Measurements from ENCODE around the gene REXO4.
A peak's percentile ranks its signal among the peaks of the same experiment; 100 is the strongest.

Gene REXO4

DNA sequence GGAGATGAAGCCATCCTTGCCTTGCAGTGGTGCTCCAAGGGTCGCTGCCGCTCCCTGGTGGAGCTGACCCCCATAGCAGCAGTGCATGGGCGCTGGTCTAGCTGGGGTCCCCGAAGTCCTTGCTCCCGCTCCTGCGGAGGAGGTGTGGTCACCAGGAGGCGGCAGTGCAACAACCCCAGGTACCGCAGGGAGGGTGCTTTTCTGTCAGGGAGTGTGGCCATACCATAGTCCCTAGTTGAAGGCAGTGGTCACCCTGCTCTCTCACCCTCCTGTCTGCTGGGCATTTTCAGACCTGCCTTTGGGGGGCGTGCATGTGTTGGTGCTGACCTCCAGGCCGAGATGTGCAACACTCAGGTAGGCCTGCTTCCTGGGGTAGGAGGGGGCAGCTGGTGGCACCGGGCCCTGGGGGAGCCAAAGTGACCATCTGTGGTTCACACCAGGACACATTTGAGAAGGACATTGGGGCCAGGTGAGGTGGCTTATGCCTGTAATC lies 15.6 kb upstream of the REXO4 start:
- no peak for DNase-seq (ENCODE audit: low read depth)
- TF ChIP-seq POLR2A (IDR thresholded peaks at IDR 0.05; ENCODE audit: extremely low read depth, insufficient read length) (no peak), CTCF (IDR thresholded peaks at IDR 0.05; ENCODE audit: low read depth, low read length) (no peak), MAX (IDR thresholded peaks at IDR 0.05; ENCODE audit: low read depth, low read length) (no peak), MYC (IDR thresholded peaks at IDR 0.05; ENCODE audit: low read depth, low read length) (no peak)
- no peak overlapping the region for H3K4me3 ChIP-seq (ENCODE audit: low read depth, low read length)

DNA sequence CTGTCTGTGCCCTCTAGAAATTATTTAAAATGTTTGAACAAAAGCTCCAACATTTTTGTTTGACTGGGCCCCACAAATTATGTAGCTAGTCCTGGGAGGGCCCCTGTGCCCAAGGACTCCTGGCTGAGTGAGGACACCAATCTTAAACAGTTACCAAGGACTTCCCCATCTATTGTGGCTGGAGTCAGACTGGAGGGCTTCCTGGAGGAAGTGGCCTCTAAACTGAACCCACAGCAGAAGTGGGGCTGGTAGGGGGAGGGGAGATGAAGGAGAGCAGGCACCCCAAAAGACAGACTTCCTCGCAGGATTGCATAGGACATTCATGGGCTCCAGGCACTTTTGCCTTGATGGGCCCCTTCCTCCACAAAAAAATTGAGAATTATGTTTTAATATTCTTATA lies 12.4 kb upstream of the REXO4 start:
- DNase-seq (ENCODE audit: low read depth): peak; percentile 44
- TF ChIP-seq MAX (IDR thresholded peaks at IDR 0.05; ENCODE audit: low read depth, low read length) (no peak), MYC (IDR thresholded peaks at IDR 0.05; ENCODE audit: low read depth, low read length) (no peak), POLR2A (IDR thresholded peaks at IDR 0.05; ENCODE audit: extremely low read depth, insufficient read length) (no peak), CTCF (IDR thresholded peaks at IDR 0.05; ENCODE audit: low read depth, low read length) (no peak)
- no peak overlapping the region for H3K4me3 ChIP-seq (ENCODE audit: low read depth, low read length)

DNA sequence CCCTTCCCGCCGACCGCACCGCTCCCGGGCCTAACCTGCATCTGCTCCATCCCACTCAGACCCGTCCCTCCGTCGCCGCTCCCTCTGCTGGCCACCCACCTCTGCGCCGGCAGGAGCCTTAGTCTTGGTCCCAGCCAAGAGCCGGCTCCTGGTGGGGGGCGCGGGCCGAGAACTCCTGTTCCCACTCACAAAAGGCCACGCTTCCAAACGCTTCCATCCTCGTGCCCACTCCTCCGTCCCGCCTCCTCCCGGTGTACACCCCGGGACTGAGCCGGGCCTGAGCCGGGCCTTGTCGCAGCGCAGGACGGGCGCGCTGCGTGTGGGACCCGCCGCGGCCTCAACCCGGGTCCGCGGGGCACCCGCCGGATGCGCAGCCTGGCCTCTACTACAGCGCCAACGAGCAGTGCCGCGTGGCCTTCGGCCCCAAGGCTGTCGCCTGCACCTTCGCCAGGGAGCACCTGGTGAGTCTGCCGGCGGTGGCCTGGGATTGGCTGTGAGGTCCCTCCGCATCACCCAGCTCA lies 11.9 kb upstream of the REXO4 start:
- no peak for DNase-seq (ENCODE audit: low read depth)

GRCh38 chr9:133429214-133429613 lies 11.4 kb upstream of the REXO4 start:
- TF ChIP-seq POLR2A (IDR thresholded peaks at IDR 0.05; ENCODE audit: extremely low read depth, insufficient read length) (no peak), CTCF (IDR thresholded peaks at IDR 0.05; ENCODE audit: low read depth, low read length) (no peak), MAX (IDR thresholded peaks at IDR 0.05; ENCODE audit: low read depth, low read length) (no peak), MYC (IDR thresholded peaks at IDR 0.05; ENCODE audit: low read depth, low read length) (no peak)
- no peak overlapping the region for H3K4me3 ChIP-seq (ENCODE audit: low read depth, low read length)

More for the DNA sequence above, 11.9 kb upstream of the REXO4 start:
- no peak overlapping the region for H3K4me3 ChIP-seq (ENCODE audit: low read depth, low read length)
- TF ChIP-seq MYC (IDR thresholded peaks at IDR 0.05; ENCODE audit: low read depth, low read length): no peak
- TF ChIP-seq MAX (IDR thresholded peaks at IDR 0.05; ENCODE audit: low read depth, low read length): no peak
- no peak for TF ChIP-seq POLR2A (IDR thresholded peaks at IDR 0.05; ENCODE audit: extremely low read depth, insufficient read length)
- no peak for TF ChIP-seq CTCF (IDR thresholded peaks at IDR 0.05; ENCODE audit: low read depth, low read length)

GRCh38 chr9:133428617-133429101 lies 10.8 kb upstream of the REXO4 start:
- TF ChIP-seq POLR2A (IDR thresholded peaks at IDR 0.05; ENCODE audit: extremely low read depth, insufficient read length) (no peak), MAX (IDR thresholded peaks at IDR 0.05; ENCODE audit: low read depth, low read length) (no peak), MYC (IDR thresholded peaks at IDR 0.05; ENCODE audit: low read depth, low read length) (no peak), CTCF (IDR thresholded peaks at IDR 0.05; ENCODE audit: low read depth, low read length) (no peak)
- DNase-seq (ENCODE audit: low read depth): no peak
- no peak overlapping the region for H3K4me3 ChIP-seq (ENCODE audit: low read depth, low read length)

More at GRCh38 chr9:133429214-133429613, 11.4 kb upstream of the REXO4 start:
- no peak for DNase-seq (ENCODE audit: low read depth)
